Aorta (tissue), 5 donors: ENCODE results near the gene ZNF367. TPM values are rescaled to one million over a fixed set of nuclear protein-coding genes. Genes with fewer than 3 reads are reported as not detected.

Source experiments
- ATAC-seq: fragments of 200-7000 bp; cut with Tn5 transposase; one replicate; pipeline ENCODE4 v1.9.1; 2022; ENCODE audit warnings: moderate library complexity; ENCODE audit not compliant: low FRiP score
- DNase-seq, 2 donors: peaks; one replicate each; pipeline ENCODE4 v3.0.0-alpha.2; 2020
- H3K27ac ChIP-seq, 2 donors: one replicate each; pipeline ENCODE4 v1.5.1; 2013; ENCODE audit warnings: low read length in 2 of 2, mild to moderate bottlenecking in 2 of 2, moderate library complexity in 2 of 2, control low read depth in 1 of 2, inconsistent platforms in 1 of 2, low read depth in 1 of 2
- H3K27me3 ChIP-seq, 2 donors: one replicate each; pipeline ENCODE4 v1.6.1; 2013; ENCODE audit warnings: control low read depth in 1 of 2, low read length in 1 of 2, mild to moderate bottlenecking in 1 of 2, moderate library complexity in 1 of 2; ENCODE audit not compliant: insufficient read depth in 2 of 2, control insufficient read depth in 1 of 2
- H3K36me3 ChIP-seq, 2 donors: one replicate each; pipeline ENCODE4 v1.6.1; 2013; ENCODE audit warnings: control low read depth in 1 of 2, low read length in 1 of 2, mild to moderate bottlenecking in 1 of 2; ENCODE audit not compliant: insufficient read depth in 2 of 2, control insufficient read depth in 1 of 2
- H3K4me1 ChIP-seq, 2 donors: one replicate each; pipeline ENCODE4 v1.6.1; 2013; ENCODE audit warnings: low read length in 2 of 2, control low read depth in 1 of 2, mild to moderate bottlenecking in 1 of 2, moderate library complexity in 1 of 2; ENCODE audit not compliant: insufficient read depth in 2 of 2, control insufficient read depth in 1 of 2
- H3K4me3 ChIP-seq, 2 donors: one replicate each; pipeline ENCODE4 v1.5.1; 2013; ENCODE audit warnings: low read length in 2 of 2, control low read depth in 1 of 2, mild to moderate bottlenecking in 1 of 2
- H3K9me3 ChIP-seq: one replicate; pipeline ENCODE4 v1.6.1; 2013; ENCODE audit warnings: mild to moderate bottlenecking, low read length; ENCODE audit not compliant: control insufficient read depth
- WGBS, 2 donors: extraction: QIAGEN DNeasy Blood & Tissue Kit; methylation state at CpG; one replicate each; pipeline ENCODE4 v1.1.7; 2013; 5-methylcytosine and 5-hydroxymethylcytosine counted together
- intact Hi-C, 2 donors: fragments of 100-400 bp; cut with DNase I; formaldehyde crosslinking; loops; one replicate each; pipeline versions ENCODE4 v1.14.2 to v1.15.0; 2022
- polyA plus RNA-seq, 2 donors: library from polyadenylated mRNA; stranded (reverse); fragments of 200-250 nt; gene quantifications; one replicate each; pipeline ENCODE4 v1.2.3, GENCODE V29; 2013
- total RNA-seq, 2 donors: library from RNA; stranded (reverse); fragmentation: NEBNext Ultra II Directional; extraction: Animal tissue kit (Norgen Biotek cat#: 25700); gene quantifications; one replicate each; pipeline ENCODE4 v1.2.1, GENCODE V29; 2021
- donor health status: healthy with polysubstance abuse.
- donor health status: Bipolar disorder and iron deficiency.
- donor health status: DM: no; HTN: no; CAD: no.
- donor health status: DM: no; HTN: no; CAD: no.
- donor health status: DM: yes; HTN: yes; CAD: no.

Gene ZNF367
- total and polyA plus RNA-seq, 4 donors: 1.3 to 1.8 (median 1.4) TPM

GRCh38 chr9:96417051-96417586, 1.1 kb downstream of the ZNF367 start:
- intact Hi-C loops: loop anchor here (1.0 to 5.0 kb wide), 4 partner anchors 35 to 240 kb away; partner anchors contain the start of genes PRXL2C (in 2 of the 2) and HABP4 (in 1 of the 2)
- DNase-seq (peak; percentile 92 to 97), ATAC-seq (peak; percentile 65)
- H3K4me3 ChIP-seq: peak overlapping the region; percentile 62 to 78
- H3K36me3 ChIP-seq: no peaks in the 10 kb centered on the region
- H3K4me1 ChIP-seq: peaks cover 0 to 3% of the 10 kb centered on the region in 2 donors
- WGBS, 2 donors: 0% methylated on average over 45 to 50 of the region's 50 CpGs
- H3K9me3 ChIP-seq: no peaks in the 10 kb centered on the region
- peak overlapping the region; percentile 43 to 86 for H3K27ac ChIP-seq
- no peaks in the 10 kb centered on the region for H3K27me3 ChIP-seq

- intact Hi-C loops: no loop called here
- no peaks in the 10 kb centered on the region for H3K27me3 ChIP-seq
- no peaks in the 10 kb centered on the region for H3K36me3 ChIP-seq
- H3K4me3 ChIP-seq: no peak overlapping the region
- H3K4me1 ChIP-seq: no peaks in the 10 kb centered on the region
- WGBS, 2 donors: 35 to 42% methylated on average over 7 of the region's 7 CpGs
- DNase-seq: no peak
- ATAC-seq: no peak
- no peaks in the 10 kb centered on the region for H3K9me3 ChIP-seq
- no peak overlapping the region for H3K27ac ChIP-seq
Measured at GRCh38 chr9:96413302-96414221, 4.6 kb downstream of the ZNF367 start.

GRCh38 chr9:96412174-96412913, 5.8 kb downstream of the ZNF367 start:
- no peak overlapping the region for H3K27ac ChIP-seq
- H3K4me1 ChIP-seq: no peaks in the 10 kb centered on the region
- no peaks in the 10 kb centered on the region for H3K27me3 ChIP-seq
- DNase-seq (no peak), ATAC-seq (no peak)
- H3K9me3 ChIP-seq: no peaks in the 10 kb centered on the region
- no peaks in the 10 kb centered on the region for H3K36me3 ChIP-seq
- WGBS, 2 donors: 87% methylated on average over 8 of the region's 8 CpGs
- intact Hi-C loops: no loop called here
- no peak overlapping the region for H3K4me3 ChIP-seq

GRCh38 chr9:96411129-96411838, 6.9 kb downstream of the ZNF367 start:
- DNase-seq (no peak), ATAC-seq (no peak)
- no peaks in the 10 kb centered on the region for H3K36me3 ChIP-seq
- H3K4me3 ChIP-seq: no peak overlapping the region
- intact Hi-C loops: no loop called here
- H3K27me3 ChIP-seq: no peaks in the 10 kb centered on the region
- WGBS, 2 donors: 92 to 95% methylated on average over 5 of the region's 5 CpGs
- H3K27ac ChIP-seq: no peak overlapping the region
- H3K9me3 ChIP-seq: no peaks in the 10 kb centered on the region
- H3K4me1 ChIP-seq: no peaks in the 10 kb centered on the region

- DNase-seq: no peak
- no peaks in the 10 kb centered on the region for H3K9me3 ChIP-seq
- no peak overlapping the region for H3K4me3 ChIP-seq
- no peak for ATAC-seq
- H3K27ac ChIP-seq: no peak overlapping the region
- intact Hi-C loops: no loop called here
- no peaks in the 10 kb centered on the region for H3K4me1 ChIP-seq
- no peaks in the 10 kb centered on the region for H3K36me3 ChIP-seq
- H3K27me3 ChIP-seq: no peaks in the 10 kb centered on the region
- 80 to 81% methylated on average over 9 of the region's 9 CpGs for WGBS, 2 donors
Measured at GRCh38 chr9:96408409-96409280, 9.5 kb downstream of the ZNF367 start.

GRCh38 chr9:96400132-96400910, 17.8 kb downstream of the ZNF367 start:
- intact Hi-C loops: no loop called here
- no peaks in the 10 kb centered on the region for H3K27me3 ChIP-seq
- ATAC-seq: no peak
- no peak overlapping the region for H3K27ac ChIP-seq
- H3K36me3 ChIP-seq: no peaks in the 10 kb centered on the region
- no peaks in the 10 kb centered on the region for H3K9me3 ChIP-seq
- no peak overlapping the region for H3K4me3 ChIP-seq
- DNase-seq: no peak
- H3K4me1 ChIP-seq: no peaks in the 10 kb centered on the region

GRCh38 chr9:96399325-96399633, 18.9 kb downstream of the ZNF367 start:
- Histone ChIP-seq H3K27me3 (no peaks in the 10 kb centered on the region), H3K9me3 (no peaks in the 10 kb centered on the region), H3K4me1 (no peaks in the 10 kb centered on the region), H3K36me3 (no peaks in the 10 kb centered on the region), H3K4me3 (no peak overlapping the region), H3K27ac (no peak overlapping the region)
- 92 to 97% methylated on average over 3 of the region's 3 CpGs for WGBS, 2 donors
- DNase-seq: no peak
- ATAC-seq: no peak
- intact Hi-C loops: no loop called here
